ENCODE measurements around the gene TRIM72. TPM values are rescaled to one million over a fixed set of nuclear protein-coding genes. Genes with fewer than 3 reads are reported as not detected.

The TRIM72 gene
- total and polyA plus RNA-seq, 2 of the 8 experiments (the other 6 are each of a cell fraction or from before 2014, with no cell fraction given) = 0.57 to 2.1 TPM

- Histone ChIP-seq H2BK20ac (ENCODE audit: low read length) (no peak overlapping the region), H3K9me3 (ENCODE audit: insufficient read depth in 2 of 2, low read depth in 1 of 2, low read length in 1 of 2) (no peaks in the 10 kb centered on the region), H4K20me1 (replicated peaks in 1 of 2; ENCODE audit: control insufficient read depth in 1 of 2, insufficient read depth in 2 of 2, low read length in 2 of 2) (peaks cover 8 to 24% of the 10 kb centered on the region in 2 experiments), H3K18ac (ENCODE audit: extremely low read depth, low read length) (no peak overlapping the region), H3K27me3 (replicated peaks in 1 of 4; ENCODE audit: control insufficient read depth in 3 of 4, extremely low read depth in 1 of 4, insufficient read depth in 3 of 4, low read length in 3 of 4) (no peaks in the 10 kb centered on the region), H2BK12ac (ENCODE audit: low read depth, low read length) (no peak overlapping the region), H3K23ac (ENCODE audit: insufficient read length) (no peak overlapping the region), H3K27ac (ENCODE audit: low read depth, low read length) (no peak overlapping the region), H3K79me1 (ENCODE audit: low read depth, low read length) (peaks cover 8% of the 10 kb centered on the region), H3K23me2 (ENCODE audit: low read depth, low read length) (peaks cover 2% of the 10 kb centered on the region; the same call in 1 of the 2 replicates), H2BK120ac (replicated peaks; ENCODE audit: low read depth, low read length) (no peak overlapping the region), H3K9ac (replicated peaks in 1 of 4; ENCODE audit: extremely low read depth in 1 of 4, low read depth in 3 of 4, low read length in 3 of 4) (no peak overlapping the region), H3K4me1 (replicated peaks in 1 of 4; ENCODE audit: control insufficient read depth in 3 of 4, insufficient read depth in 4 of 4, low read length in 3 of 4) (peaks cover 0 to 2% (median 1%) of the 10 kb centered on the region in 4 experiments; a peak in 5 of 7 replicates), H3K4ac (replicated peaks; ENCODE audit: insufficient read length, low read depth, low read length) (no peak overlapping the region), H4K8ac (ENCODE audit: extremely low read depth, insufficient read depth, low read length) (no peak overlapping the region), H4K91ac (replicated peaks; ENCODE audit: insufficient read length, low read length) (no peak overlapping the region), H2AFZ (ENCODE audit: low read length) (no peak overlapping the region), H2AK5ac (ENCODE audit: low read depth, low read length) (no peak overlapping the region), H4K5ac (ENCODE audit: insufficient read length, low read depth, low read length) (no peak overlapping the region), H3K36me3 (ENCODE audit: control insufficient read depth in 2 of 4, insufficient read depth in 4 of 4, low read length in 3 of 4) (peaks cover 25 to 51% (median 49%) of the 10 kb centered on the region in 4 experiments), H3K56ac (replicated peaks; ENCODE audit: insufficient read length, low read depth, low read length) (no peak overlapping the region), H2BK5ac (ENCODE audit: low read depth, low read length) (no peak overlapping the region), H3K4me3 (ENCODE audit: extremely low read depth in 1 of 4, insufficient read depth in 2 of 4, low read depth in 3 of 4, low read length in 4 of 4) (no peak overlapping the region), H3K4me2 (ENCODE audit: insufficient read depth in 1 of 2, low read depth in 2 of 2, low read length in 2 of 2) (no peak overlapping the region), H3K79me2 (ENCODE audit: control insufficient read depth in 1 of 2, insufficient read depth in 2 of 2, low read length in 2 of 2) (0 out of 4 replicates have a peak, but pooled peaks cover 0 to 5% of the 10 kb centered on the region in 2 experiments), H3K14ac (ENCODE audit: insufficient read length) (no peak overlapping the region), H2BK15ac (ENCODE audit: low read length) (no peak overlapping the region)
- WGBS, 2 experiments (ENCODE audit: extremely low coverage in 1 of 2, insufficient coverage in 1 of 2, insufficient read length in 1 of 2, insufficient replicate concordance in 2 of 2, low coverage in 1 of 2, low lambda C conversion rate in 2 of 2, missing lambda C conversion rate in 1 of 2) = 91% methylated on average over 17 of the region's 17 CpGs; no CpG with 5 or more reads in 1 of the 2 experiments
- no peak for FAIRE-seq
- ChIA-PET POLR2A (ENCODE audit: partially characterized antibody) (interaction anchor here (0.6 to 17.4 kb wide), 19 partner anchors 12 to 197 kb away, joined by 3 to 430 read pairs (median 4); partner anchors contain the start of genes FUS, ITGAD, KAT8 and PYCARD), CTCF (ENCODE audit: partially characterized antibody) (no interaction called here)
- DNase-seq (ENCODE audit: low read depth in 1 of 2, low spot score in 2 of 2) = no peak
- TF ChIP-seq CHD2 (IDR thresholded peaks at IDR 0.05; ENCODE audit: low read length) (0 out of 2 replicates have a peak, but pooled peaks have one; percentile 23), EZH2 (IDR thresholded peaks at IDR 0.05; ENCODE audit: low read depth, low read length, severe bottlenecking) (no peak), BCL11A (IDR thresholded peaks at IDR 0.05; ENCODE audit: low read depth in 2 of 2, low read length in 2 of 2) (no peak), HDAC2 (IDR thresholded peaks at IDR 0.05; ENCODE audit: borderline replicate concordance in 1 of 2, low read depth in 2 of 2, low read length in 2 of 2) (no peak), ASH2L (IDR thresholded peaks at IDR 0.05; ENCODE audit: low read length) (no peak), POLR2A (IDR thresholded peaks at IDR 0.05; ENCODE audit: control extremely low read depth in 1 of 2, low read depth in 2 of 2, low read length in 2 of 2) (peak; percentile 17 to 80; a peak in 2 of 3 replicates), SIRT6 (IDR thresholded peaks at IDR 0.05; ENCODE audit: low read length) (no peak), POLR2AphosphoS5 (IDR thresholded peaks at IDR 0.05; ENCODE audit: low read depth, low read length) (peak; percentile 95), CBX5 (IDR thresholded peaks at IDR 0.05; ENCODE audit: low read depth, low read length) (no peak), CEBPB (IDR thresholded peaks at IDR 0.05; ENCODE audit: low read depth, low read length) (peak; percentile 71)
These were observed 17.4 kb upstream of the TRIM72 start for GRCh38 chr16:31196324-31197088.

Data from H1 (cell line).